Motor neuron (in vitro differentiated cells): ENCODE measurements around the gene MRPS34. TPM values are rescaled to one million over a fixed set of nuclear protein-coding genes. Genes with fewer than 3 reads are reported as not detected.

Experiments
- ATAC-seq, 8 experiments: fragments of 200-7000 bp; cut with Tn5 transposase; replicated peaks in 6 of 8; 2 replicates each; pipeline ENCODE4 v1.8.0; 2021; ENCODE audit warnings: mild to moderate bottlenecking in 8 of 8, moderate library complexity in 8 of 8
- H3K27ac ChIP-seq, 2 donors: fragments of 250-450 bp; sonication (Bioruptor Pico); 2 replicates each; pipeline ENCODE4 v1.9.0; 2021; ENCODE audit warnings: antibody characterized with exemption in 2 of 2, mild to moderate bottlenecking in 2 of 2, moderate library complexity in 1 of 2
- H3K4me1 ChIP-seq, 2 donors: fragments of 250-450 bp; sonication (Bioruptor Pico); replicated peaks in 1 of 2; 2 replicates each; pipeline ENCODE4 v1.6.1; 2021; ENCODE audit warnings: antibody characterized with exemption in 2 of 2, mild to moderate bottlenecking in 2 of 2, moderate library complexity in 1 of 2
- H3K4me3 ChIP-seq, 5 donors: fragments of 250-450 bp; sonication (Bioruptor Pico); 2 replicates each; pipeline ENCODE4 v1.9.0; 2021; ENCODE audit warnings: antibody characterized with exemption in 5 of 5, mild to moderate bottlenecking in 5 of 5, moderate library complexity in 4 of 5
- WGBS, 10 experiments: fragments of 450-650 bp; shearing (Covaris generic); methylation state at CpG; one replicate each; pipeline ENCODE4 v1.0.0; 2022; 5-methylcytosine and 5-hydroxymethylcytosine counted together
- in situ Hi-C, 9 experiments: fragments of 400-800 bp; cut with MboI; loops; one replicate each; pipeline ENCODE4 v1.15.0; 2021; ENCODE audit warnings: low sequenced_read_pairs in 9 of 9, low pct_unique_long_range_greater_than_20kb in 2 of 9; ENCODE audit not compliant: unreplicated experiment in 9 of 9
- total RNA-seq, 8 experiments: library from RNA; unstranded; fragments of 300-600 nt; gene quantifications; 2 replicates each; pipeline versions ENCODE4 v1.2.3 to v1.2.4, GENCODE V29; 2022

MRPS34 gene
- total RNA-seq, 8 experiments from 2014 or later, result 68.4 to 150 (median 87.1) TPM

DNA sequence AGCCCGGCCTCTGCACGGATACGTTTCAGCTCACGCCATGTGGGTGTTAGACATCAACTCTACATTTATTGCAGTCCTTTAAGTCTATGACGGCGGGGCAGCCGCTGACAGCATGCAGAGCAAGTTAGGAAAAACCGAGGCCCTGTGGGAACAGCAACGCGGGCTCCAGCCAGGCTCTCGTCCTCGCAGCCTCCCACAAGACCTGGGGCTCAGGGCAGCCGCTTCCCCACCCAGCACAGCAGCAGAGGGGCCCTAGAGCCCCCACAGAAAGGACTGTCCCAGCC lies 3.7 kb upstream of the MRPS34 start:
- ATAC-seq, result no peak
- H3K27ac ChIP-seq, result no peak overlapping the region
- H3K4me1 ChIP-seq, result peaks cover 18% of the 10 kb centered on the region in 2 donors
- in situ Hi-C loops, result no loop called here
- 64 to 100% (median 88%) methylated on average over 2 to 4 of the region's 13 CpGs; no CpG with 5 or more reads in 6 of the 10 experiments for whole genome bisulfite sequencing, 10 experiments
- no peak overlapping the region for H3K4me3 ChIP-seq

DNA sequence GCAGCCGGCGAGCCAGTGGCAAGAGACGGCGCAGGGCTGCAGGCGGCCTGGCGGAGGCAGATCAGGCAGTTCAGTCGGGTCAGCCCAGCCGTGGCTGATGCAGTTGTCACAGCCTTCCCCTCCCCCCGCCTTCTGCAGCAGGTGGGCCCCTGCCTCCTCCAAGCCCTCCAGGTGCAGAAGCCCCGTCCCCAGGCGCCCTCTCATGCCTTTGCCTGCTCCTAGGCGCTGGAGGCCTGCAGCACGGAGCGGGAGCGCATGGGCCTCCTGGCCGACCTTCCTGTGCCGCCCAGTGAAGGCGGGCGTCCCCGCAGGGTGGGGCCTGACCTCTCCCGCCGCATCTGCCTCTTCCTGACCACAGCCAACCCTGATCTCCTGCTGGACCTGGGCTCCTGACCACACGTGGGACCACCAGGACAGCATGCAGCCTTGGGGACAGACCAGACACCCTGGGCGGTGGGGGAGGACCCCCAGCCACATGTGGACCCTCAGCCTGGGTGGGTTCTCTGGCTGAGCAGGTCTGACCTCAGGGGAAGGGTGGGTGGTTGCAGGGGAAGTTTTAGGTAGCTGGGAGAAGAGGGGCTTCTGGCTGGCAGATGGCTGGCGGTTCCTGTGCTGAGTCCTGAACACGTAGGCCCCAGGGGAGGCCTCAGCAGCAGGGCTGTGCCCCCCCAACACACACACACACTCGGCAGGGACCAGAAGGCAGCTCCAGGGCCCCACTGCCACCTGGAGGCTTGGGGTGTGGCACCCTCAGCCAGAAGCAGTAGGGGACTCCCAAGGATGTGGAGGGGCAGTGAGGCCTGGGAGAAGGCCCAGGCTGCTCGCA lies 3.1 kb upstream of the MRPS34 start:
- WGBS, 10 experiments, result 86 to 100% (median 96%) methylated on average over 1 to 7 of the region's 28 CpGs; no CpG with 5 or more reads in 6 of the 10 experiments
- H3K27ac ChIP-seq, result no peak overlapping the region
- no peak for ATAC-seq
- H3K4me3 ChIP-seq, result no peak overlapping the region
- in situ Hi-C loops, result no loop called here
- peaks cover 13 to 14% of the 10 kb centered on the region in 2 donors for H3K4me1 ChIP-seq

DNA sequence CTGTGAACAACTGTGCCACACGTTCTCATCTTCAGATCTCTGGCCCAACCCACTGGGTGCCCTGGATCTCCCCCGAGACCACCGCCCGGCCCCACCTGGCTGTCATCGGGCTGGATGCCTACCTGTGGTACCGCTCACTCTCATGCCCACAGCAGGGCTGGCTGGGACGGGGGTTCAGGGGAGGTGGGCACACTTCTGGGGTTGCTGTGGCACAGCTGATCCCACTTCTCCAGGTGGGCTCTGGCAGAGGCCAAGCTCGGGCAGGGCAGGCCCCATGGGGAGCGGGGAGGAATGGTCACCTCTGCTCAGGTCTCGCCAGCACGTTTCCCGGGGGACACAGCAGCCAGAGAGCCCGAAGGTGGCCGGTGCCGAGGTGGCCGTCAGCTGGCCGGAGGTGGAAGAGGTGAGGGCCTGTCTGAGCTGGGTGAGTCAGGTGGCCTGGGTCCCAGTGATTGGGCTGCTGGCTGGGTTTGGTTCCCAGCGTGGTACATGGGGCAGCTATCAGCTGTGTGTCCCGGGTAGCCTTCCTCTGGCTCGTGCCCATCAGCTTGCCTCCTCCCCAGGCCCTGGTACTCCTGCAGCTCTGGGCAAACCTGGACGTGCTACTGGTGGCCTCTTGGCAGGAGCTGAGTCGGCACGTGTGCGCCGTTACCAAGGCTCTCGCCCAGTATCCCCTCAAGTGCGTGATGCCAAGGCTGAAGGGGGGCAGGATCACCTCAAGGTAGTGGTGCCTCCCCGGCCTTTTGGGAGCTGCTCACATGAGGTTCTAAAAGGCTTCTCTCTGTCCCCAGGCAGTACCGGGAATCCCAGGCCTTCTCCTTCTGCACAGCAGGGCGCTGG lies 2.3 kb upstream of the MRPS34 start:
- no peak for ATAC-seq
- 85 to 100% (median 89%) methylated on average over 2 to 6 of the region's 30 CpGs; no CpG with 5 or more reads in 6 of the 10 experiments for WGBS, 10 experiments
- Histone ChIP-seq H3K4me1 (peaks cover 14 to 15% of the 10 kb centered on the region in 2 donors), H3K4me3 (no peak overlapping the region), H3K27ac (no peak overlapping the region)
- in situ Hi-C loops, result no loop called here

DNA sequence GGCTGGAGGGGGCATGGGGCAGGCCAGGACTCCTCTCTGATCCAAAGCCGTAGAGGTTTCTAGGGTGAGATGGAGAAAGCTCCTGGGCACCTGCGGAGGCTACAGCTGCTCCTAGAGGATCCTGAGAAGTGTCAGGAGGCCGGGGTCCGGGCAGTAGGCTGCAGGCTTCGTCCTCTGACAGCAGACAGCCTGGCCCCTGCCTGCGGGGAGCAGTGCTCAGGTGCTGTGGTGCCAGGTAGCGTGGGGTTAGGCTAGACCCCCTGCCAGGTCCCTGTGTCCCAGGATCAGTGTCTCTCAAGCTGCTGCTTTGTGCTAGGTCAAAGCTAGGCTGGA lies 1.5 kb upstream of the MRPS34 start:
- 80% methylated on average over 1 to 2 of the region's 7 CpGs; no CpG with 5 or more reads in 8 of the 10 experiments for WGBS, 10 experiments
- H3K4me3 ChIP-seq, result peak overlapping the region; percentile 73 to 96 (median 84)
- peaks cover 16 to 17% of the 10 kb centered on the region in 2 donors for H3K4me1 ChIP-seq
- no peak overlapping the region for H3K27ac ChIP-seq
- ATAC-seq, result no peak
- in situ Hi-C loops, result no loop called here

DNA sequence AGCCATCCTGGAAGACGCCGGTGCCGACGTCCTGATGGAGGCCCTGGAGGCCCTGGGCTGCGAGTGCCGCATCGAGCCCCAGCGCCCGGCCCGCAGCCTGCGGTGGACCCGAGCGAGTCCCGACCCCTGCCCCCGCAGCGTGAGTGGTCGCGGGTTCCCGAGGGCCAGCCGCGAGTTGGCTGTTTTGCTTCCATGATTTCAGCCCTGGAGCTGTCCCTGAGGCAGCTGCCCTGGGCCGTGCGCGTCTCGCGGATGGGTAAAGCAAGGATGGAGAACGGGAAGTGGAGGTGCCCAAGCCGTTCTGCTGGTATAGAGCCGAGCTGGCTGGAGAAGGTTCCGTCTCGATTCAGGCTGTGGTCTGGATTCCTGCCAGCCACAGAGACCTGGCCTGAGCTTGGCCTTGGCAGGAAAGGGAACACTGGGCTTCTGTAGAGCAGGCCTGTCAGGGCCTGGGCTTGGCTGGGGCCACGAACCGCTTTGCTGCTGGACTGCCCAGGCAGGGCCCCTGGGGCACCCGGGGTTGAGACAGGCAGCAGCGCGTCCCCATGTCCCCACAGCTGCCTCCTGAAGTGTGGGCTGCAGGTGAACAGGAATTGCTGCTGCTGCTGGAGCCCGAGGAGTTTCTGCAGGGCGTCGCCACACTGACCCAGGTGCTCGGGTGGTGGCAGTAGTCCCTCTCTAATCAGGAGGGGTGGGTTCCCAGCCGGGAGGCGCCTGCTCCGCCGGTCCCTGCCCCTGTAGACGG lies 941 bp upstream of the MRPS34 start:
- Histone ChIP-seq H3K27ac (peak overlapping the region; percentile 93 to 95), H3K4me1 (peaks cover 16 to 17% of the 10 kb centered on the region in 2 donors), H3K4me3 (peak overlapping the region; percentile 73 to 96 (median 84))
- ATAC-seq, result peak in 3 of 8 experiments; percentile 0 to 3 (median 2)
- in situ Hi-C loops, result no loop called here
- WGBS, 10 experiments, result 0 to 18% (median 0%) methylated on average over 1 to 6 of the region's 45 CpGs; no CpG with 5 or more reads in 5 of the 10 experiments

DNA sequence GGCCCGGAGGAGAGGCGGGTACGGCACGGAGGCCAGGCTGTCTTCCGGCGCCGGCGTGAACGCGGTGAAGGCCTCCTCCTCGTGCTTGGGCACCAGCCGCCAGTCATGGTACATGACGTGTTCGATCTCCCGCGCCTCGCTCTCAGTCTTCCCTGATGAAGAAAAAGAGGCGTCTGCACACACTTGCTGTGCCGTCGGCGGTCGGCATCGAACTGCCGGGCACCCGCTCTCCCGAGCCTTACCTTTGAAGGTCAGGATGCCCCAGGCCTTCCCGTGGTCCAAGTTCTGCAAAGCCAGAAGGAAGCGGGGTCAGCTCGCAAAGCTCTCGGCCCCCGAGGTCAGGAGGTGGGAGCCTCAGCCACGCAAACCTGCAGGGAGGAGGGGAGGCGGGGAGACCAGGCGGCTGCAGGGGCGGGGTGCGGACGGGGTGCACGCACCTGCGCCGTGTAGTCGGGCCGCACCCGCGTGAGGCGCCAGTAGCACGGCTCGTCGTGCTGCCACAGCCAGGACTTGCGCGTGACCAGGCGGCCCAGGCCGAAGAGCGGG lies 499 bp downstream of the MRPS34 start, which contains the start of gene EME2:
Gene EME2, plus strand, starts transcription at position 449 of the 546 bp plus-strand sequence. CDS start 418 bp downstream, outside the sequence.
- in situ Hi-C loops, result no loop called here
- Histone ChIP-seq H3K4me1 (peaks cover 16 to 17% of the 10 kb centered on the region in 2 donors), H3K4me3 (peak within 1 kb of the TSS; percentile 73 to 96 (median 84)), H3K27ac (peak within 1 kb of the TSS; percentile 93 to 95)
- ATAC-seq, result peak in 7 of 8 experiments; percentile 0 to 10 (median 1)
- WGBS, 10 experiments, result 0 to 1% (median 0%) methylated on average over 3 to 21 of the region's 53 CpGs; no CpG with 5 or more reads in 2 of the 10 experiments

DNA sequence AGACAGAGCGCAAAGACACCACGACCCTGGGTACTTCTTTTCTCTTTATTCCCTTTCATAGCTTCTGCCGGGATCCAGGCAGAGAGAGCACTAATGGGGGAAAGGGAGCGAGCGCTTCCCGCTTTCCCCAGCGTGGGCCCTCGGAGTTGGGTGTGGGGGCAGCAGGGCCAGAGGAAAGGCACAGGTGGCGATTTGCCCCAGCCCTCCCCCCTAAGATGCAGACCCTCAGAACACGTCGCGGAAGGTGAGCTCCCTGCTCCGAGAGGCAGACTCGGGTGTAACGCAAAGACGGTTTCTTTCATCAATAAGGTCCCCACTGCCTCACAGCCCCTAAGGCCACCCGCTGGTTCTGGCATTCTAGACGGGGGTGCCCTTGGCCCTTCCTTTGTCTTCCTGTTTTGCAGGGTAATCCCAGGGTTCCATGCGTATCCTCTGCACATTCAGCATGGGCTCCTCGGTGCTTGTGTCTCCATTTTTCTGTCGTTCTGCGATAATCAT lies 1.0 kb downstream of the MRPS34 start:
- in situ Hi-C loops, result no loop called here
- peaks cover 16 to 17% of the 10 kb centered on the region in 2 donors for H3K4me1 ChIP-seq
- H3K27ac ChIP-seq, result peak overlapping the region; percentile 93 to 95
- no peak for ATAC-seq
- peak overlapping the region; percentile 73 to 96 (median 84) for H3K4me3 ChIP-seq
- 0 to 6% (median 1%) methylated on average over 1 to 9 of the region's 22 CpGs; no CpG with 5 or more reads in 2 of the 10 experiments for WGBS, 10 experiments

DNA sequence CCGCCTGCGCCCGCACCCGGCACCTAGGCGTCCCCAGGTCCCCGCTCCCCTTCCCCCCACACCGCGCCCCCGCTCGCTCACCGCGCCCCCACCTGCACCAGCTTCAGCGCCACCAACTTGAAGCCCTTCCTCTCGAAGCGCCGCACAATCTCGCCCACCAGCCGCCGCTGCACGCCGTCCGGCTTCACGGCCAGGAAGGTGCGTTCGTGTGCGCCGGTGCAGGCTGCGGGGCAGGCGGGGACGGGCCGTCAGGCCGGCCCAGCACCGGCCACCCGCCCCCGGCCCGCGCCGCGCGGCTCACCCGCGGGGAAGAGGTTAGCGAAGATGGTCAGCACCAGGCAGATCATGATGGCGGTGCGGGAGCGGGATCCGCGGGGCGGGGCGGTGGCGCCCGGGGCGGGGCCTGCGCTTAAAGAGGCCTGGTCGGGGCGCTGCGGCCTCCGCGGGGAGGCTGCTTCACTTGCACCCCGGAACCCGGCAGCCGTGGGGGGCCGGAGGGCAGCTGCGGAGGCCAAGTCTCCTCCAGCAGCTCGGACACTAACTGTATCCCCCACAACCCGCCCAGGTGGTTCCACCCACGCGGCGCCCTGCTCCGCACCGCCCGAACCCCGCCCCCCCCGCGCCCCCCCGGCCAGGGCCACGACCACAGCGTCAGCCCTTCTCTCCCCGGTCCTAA lies 1.6 kb downstream of the MRPS34 start, which contains the start of gene NME3:
Gene NME3, minus strand, starts transcription at position 356 of the 676 bp plus-strand sequence. Its CDS starts 9 bp downstream, at position 347.
- peak; percentile 18 to 49 (median 45) for ATAC-seq
- Histone ChIP-seq H3K27ac (peak within 1 kb of the TSS; percentile 93 to 95), H3K4me3 (peak within 1 kb of the TSS; percentile 73 to 96 (median 84)), H3K4me1 (peaks cover 16 to 17% of the 10 kb centered on the region in 2 donors)
- WGBS, 10 experiments, result 0% methylated on average over 2 of the region's 79 CpGs; no CpG with 5 or more reads in 9 of the 10 experiments
- in situ Hi-C loops, result no loop called here

DNA sequence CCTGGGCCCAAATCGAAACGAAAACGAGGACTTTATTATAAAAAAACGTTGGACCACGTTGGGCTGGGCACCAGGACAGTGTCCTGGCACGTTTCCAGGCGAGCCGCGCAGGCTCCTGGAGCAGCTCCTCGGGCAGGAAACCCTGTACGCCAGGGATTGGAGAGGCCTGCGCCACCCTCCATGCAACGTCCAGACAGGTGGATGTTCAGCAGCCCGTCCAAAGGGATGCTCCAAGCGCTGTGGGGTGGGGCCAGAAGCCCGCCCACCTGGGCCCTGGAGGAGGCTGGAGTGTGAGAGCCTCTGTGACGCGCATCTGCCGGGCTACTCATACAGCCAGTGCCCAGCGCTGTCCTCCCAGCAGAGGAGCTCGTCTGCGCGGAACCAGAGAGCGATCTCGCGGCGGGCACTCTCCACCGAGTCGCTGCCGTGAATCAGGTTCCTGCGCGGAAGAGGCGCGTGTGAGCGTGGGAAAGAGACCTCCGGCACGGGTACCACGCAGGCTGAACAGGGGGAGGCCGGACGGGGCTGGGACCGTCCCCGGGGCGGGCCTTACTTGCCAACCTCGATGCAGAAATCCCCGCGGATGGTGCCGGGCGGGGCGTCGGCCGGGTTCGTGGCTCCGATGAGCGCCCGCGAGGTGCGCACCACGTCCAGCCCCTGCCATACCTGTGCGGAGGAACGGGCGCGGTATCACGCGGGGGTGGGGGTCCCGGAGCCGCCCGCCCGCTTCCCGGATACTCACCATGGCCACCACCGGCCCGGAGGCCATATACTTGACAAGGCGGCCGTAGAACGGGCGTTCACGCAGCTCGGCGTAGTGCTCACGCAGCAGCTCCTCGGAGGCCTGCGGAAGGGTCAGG lies 2.4 kb downstream of the MRPS34 start:
- Histone ChIP-seq H3K27ac (peak overlapping the region; percentile 93 to 95), H3K4me3 (peak overlapping the region; percentile 73 to 96 (median 84)), H3K4me1 (peaks cover 16 to 17% of the 10 kb centered on the region in 2 donors)
- in situ Hi-C loops, result no loop called here
- ATAC-seq, result peak; percentile 1 to 14 (median 4)
- WGBS, 10 experiments, result 0 to 100% (median 30%) methylated on average over 1 to 19 of the region's 81 CpGs; no CpG with 5 or more reads in 5 of the 10 experiments

DNA sequence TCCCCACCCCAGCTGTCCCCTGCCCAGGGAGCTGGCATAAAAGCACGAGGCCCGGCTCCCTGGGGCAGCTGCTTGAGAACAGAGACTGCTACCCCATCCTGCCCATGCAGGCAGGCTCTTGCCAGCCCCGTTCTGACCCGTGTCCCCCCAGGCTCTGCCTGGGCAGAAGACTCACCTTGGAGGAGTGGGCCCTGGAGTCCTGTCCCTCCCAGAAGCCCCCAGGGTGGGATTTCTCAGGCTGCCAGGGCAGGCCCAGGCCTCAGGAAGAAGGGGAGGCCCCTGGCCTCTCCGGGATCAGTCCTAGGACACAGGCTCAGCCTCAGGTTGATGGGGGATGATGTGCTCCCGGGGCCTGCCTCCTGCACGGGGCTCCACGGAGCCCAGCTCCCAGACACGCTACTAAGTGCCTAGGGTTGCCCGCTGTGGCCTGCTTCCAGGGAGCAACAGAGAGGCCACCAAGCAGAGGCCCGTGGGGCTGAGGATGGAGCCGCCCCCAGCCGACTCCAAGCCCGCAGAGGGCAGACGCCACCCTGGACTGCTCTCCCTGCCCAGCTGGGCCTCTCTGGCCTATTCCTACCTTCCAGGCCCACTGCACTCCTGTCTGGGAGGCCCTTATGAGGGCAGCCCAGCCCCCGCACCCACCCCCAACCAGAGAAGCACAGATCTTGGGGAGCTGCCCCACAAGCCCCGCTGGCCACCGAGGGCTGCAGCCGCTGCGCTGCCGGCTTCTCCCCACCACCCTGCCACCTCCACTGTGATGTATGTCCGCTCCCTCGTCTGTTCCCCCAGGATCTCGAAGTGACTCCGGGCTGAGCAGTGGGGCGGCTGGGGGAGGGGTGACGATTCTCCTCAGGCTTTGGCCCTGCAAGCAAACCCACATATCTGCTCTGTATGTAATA lies 3.3 kb downstream of the MRPS34 start:
- H3K4me3 ChIP-seq, result peak overlapping the region in 4 of 5 donors; percentile 73 to 96 (median 88)
- in situ Hi-C loops, result no loop called here
- H3K4me1 ChIP-seq, result peaks cover 13 to 15% of the 10 kb centered on the region in 2 donors
- no peak overlapping the region for H3K27ac ChIP-seq
- no peak for ATAC-seq
- 71 to 83% methylated on average over 1 to 3 of the region's 27 CpGs; no CpG with 5 or more reads in 8 of the 10 experiments for WGBS, 10 experiments
